HG02571 (cell line): ENCODE data around the gene MYO18B.

Experiments
- ATAC-seq: cut with Tn5 transposase; IDR thresholded peaks from one replicate; pipeline ENCODE4 v1.9.1; 2021; ENCODE audit warnings: mild to moderate bottlenecking, moderate library complexity; ENCODE audit not compliant: unreplicated experiment

The MYO18B gene

DNA sequence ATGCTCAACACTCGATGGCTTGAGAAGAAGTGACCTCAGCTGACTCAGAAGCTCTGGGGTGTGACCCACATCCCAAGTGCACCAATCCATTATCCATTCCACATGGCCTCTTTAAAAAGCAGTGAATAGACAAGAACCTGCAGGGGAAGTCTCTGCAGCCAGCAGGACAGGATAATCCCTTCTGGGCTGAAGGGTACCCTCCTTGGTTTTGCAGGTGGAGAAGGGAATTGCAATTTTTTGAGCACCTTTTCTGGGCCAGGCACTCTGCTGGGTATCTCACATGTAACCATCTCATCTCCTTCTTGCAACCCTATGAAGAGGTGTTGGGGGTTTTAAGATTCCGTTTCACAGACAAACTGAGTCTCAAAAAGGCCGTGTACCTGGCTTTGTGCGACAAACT lies 76.6 kb downstream of the MYO18B start:
- no peak for ATAC-seq

DNA sequence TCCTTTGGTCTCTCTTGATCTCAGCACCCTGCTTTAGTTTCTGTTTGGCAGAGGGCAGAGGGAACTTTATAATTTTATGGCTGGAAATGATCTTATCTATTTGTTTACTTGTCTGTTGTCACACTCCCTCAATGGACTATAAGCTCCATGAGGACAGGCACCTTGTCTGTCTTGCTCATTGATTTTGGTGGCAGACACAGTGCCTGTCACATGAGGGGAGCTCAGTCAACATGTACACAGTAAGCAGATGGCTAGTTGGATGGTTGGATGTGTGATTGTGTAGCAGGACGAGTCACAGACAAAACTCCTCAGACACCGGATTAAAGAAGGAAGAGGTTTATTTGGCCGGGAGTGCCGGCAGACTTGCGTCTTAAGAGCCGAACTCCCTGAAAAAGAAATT lies 80.4 kb downstream of the MYO18B start:
- ATAC-seq = no peak

DNA sequence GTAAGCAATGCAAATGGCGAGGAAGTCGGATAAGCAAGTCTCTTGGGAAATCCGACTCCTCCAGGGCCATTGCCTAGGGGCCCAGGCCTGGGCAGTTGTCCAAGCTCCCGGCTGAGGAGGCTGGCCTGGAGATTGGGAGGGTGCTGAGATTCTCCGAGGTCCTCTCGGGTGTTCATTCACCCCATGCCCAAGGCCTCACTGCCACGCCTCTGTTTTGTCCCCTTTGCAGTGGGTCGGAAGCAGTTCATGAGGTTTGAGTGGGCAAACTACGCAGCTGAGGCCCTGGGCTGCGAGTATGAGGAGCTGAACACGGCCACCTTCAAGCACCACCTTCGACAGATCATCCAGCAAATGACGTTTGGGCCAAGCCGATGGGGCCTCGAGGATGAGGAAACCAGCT lies 81.3 kb downstream of the MYO18B start:
- ATAC-seq = no peak

DNA sequence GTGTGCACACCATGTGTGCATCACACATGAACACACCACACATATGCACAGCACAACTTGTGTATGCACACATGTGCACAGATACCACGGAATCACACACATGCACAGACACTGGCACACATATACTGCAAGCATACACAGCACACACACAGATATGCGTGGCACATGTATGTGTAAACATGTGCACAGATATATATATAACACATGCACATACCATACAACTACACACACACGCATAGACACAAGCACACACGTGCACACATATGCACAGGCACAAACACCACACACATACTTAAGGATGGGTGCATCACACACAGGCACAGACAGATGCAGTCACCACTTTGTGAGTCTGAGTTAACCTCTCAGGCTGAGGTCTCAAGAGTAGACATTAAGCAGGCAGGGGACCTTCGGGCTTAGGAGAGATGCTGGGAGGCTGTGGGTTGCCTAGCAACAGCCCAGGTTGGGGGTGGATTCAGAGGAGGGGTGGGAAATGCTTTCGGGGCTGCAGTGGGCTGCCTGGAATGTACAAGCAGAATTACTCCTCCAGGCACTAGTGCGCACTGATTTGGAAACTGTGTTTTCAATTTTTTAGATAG lies 82.9 kb downstream of the MYO18B start:
- ATAC-seq = no peak

DNA sequence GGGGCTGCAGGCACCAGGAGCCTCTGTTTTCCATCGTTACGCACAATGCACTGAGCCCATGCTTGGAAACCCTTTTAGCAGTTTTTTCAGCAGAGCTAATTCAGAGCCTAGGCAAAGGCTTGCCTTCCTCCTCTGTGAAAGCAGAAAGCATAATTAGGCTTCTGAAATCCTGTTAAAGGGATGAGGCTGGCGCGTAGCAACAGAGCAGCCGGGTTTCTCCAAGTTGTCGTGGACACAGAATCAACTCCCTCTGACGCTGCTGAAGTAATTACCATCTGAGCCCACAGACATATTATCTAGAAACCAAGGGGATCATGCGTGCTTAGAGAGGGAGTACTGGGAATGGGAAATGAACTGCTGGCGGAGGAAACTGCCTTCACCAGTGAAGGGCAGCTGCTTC lies 85.4 kb downstream of the MYO18B start:
- ATAC-seq = no peak

DNA sequence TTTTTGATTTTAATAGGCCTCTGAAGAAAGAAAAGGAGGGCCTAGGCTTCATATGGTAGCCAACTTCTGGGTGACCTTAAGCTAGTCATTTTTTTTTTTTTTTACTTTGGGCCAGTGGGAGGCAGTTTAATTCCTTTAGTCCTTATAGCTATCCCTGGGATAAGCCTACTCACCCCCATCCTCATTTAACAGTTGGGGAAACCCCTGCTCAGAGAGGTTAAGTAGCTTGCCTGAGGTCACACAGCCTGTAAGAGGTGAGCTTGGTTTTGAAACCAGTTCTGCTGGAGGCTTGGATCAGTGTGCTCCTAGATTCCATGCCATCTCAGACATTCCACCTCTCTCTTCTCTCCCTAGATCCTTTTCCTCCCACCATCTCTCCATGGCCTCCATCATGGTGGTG lies 86.4 kb downstream of the MYO18B start:
- ATAC-seq = no peak

DNA sequence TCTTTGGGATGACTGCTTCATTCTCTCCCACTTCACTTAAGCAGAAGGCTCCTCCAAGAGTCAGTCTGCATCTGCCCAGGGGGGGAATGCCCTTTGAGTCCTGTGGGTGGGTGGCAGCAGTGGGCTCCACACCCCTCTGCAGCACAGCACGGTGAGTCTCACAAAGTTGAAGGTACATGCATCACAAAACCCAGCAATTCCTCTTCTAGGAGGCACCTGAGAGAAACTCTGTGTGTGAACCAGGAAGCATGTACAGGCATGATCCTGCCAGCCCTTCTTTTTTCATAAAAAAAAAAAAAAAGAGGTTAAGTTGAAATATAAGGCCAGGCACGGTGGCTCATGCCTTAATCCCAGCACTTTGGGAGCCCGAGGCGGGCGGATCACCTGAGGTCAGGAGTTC lies 87.2 kb downstream of the MYO18B start:
- ATAC-seq = no peak

DNA sequence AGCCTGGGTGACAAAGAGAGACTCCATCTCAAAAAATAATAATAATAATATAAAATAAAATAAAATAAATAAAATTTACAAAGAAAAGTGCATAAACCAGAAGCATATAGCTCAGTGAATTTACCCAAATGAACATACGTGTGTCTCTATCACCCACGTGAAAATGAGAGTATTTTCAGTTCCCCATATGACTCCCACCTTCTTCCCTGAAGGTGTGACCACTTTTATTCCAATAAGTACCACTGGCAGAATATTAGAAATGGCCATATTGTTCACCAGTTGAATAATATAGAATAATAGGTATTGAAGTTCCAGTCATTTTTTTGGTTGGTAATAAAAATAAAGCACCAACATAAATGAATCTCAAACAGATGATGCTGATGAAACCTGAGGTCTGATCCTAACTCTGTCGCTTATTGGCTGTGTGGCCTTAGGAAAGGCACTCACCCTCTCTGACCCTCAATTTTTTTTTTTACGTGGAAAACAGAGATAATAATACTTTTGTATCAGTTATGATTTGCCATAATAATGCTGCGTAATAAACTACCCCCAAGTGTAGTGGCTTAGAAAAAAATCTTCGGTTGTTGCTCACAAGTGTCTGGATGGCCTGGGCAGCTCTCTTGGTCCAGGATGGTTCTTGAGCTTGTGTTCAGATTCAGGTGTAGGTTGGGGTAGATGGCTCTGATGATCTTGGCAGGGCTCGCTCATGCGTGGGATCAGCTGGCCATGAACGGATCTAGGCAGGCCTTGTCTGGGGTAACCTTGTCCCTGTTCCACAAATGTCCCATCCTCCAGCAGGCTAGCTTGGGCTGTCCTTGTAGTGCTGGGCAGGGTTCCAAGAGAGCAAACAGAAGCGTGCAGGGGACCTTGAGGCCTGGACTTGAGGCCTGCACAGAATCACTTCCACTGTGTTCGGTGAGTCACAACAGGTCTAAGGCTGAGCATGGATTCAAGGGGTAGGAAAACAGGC lies 88.1 kb downstream of the MYO18B start:
- no peak for ATAC-seq

DNA sequence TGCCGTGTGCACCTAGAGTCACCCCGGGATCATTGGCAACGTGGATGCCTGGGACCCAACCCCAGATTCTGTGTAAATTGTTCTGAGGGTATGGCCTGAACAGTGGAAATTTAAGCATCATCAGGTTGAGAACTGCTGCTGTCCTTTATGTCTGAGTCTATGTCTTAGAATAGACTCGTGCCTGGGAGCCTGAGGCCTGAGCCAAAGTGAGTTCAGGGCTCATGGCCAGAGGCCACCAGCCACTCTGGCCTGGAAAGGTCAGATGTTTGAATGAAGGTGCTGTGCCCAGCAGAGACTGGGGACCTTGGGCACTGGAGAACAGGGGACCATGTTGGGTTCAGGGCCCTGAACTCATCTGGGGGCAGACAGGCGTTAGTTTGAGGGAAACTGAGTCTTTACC lies 91.1 kb downstream of the MYO18B start:
- ATAC-seq = no peak

DNA sequence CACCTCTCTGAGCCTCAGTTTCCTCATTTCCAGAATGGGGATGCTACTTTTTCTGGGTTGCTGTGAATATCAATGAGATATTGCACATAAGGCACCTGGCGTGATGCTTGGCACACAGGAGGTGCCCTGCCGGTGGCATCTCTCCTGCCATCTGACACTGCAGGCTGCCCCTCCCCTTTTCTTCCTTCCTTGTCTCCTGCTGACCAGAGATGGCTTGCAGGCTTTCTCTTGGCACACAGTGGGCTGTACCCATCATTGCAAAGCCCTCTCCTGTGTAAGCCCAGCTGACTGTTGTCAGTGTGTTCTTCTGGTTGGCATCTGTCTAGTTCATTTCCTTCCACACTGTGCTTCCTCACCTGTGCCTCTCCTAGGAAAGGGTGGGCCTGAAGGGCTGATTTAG lies 91.7 kb downstream of the MYO18B start:
- no peak for ATAC-seq

DNA sequence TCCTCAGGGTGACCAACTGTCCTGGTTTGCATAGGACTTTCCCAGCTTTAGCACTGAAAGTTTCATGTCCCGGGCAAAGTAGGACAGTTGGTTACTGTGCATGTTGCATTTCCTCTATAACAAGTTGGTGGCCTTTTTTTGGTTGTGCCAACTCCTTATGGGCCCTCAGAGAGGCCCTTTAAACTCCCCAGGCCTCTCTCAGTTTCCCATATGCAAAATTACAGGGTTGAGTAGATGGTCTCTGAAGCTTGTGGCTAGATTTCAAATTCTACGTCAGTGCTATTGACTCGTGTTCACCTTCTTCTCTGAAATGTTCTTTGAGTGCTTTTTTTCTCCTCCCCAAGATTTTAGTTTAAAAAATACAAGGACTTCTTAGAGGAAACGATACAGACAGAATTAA lies 92.5 kb downstream of the MYO18B start:
- no peak for ATAC-seq

DNA sequence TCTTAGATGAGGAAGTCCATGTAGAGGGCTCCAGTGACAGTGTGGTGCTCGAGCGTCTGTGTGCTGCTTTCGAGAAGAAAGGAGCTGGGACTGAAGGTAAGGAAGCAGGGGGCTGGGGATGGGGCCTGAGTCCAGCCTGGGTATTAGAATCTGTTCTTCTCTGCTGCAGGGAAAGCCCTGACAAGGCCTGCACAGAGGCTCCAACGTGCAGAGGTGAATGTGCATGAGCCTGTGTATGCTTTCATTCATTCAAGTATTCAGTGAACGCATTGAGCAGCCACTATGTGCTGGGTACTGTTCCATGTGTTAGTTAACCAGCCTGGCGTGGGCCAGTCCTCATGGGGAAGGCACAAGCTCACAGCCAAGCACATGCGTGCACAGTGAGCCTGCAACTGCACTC lies 93.4 kb downstream of the MYO18B start:
- ATAC-seq = no peak

DNA sequence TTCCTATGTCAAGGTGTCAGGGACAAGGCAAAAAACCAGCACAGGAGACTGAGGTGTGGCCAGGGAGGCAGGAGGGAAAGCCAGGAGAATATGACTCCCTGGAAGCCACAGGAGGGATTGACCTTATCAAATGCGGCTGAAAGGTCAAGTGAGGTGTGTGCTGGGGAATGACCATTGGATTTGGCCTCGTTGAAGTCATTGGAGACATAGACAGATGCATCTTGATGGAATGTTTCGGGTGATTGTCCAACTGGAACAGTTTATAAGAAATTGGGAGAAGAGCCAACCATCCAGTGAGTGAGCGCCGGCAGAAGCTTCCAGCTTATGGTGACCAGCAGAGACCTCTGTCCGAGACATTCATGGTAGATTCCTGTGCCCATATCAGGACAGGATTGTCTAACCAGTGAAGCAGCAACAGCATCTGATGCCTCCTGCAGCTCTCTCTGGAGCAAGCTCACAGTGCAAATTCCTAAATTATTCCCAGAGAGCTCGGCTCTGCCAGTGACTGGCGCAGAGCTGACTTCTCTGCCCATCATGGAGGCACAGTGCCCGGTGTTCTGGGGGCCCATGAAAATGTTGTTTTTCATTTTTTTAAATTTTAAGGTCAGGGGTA lies 95.4 kb downstream of the MYO18B start:
- ATAC-seq = no peak

DNA sequence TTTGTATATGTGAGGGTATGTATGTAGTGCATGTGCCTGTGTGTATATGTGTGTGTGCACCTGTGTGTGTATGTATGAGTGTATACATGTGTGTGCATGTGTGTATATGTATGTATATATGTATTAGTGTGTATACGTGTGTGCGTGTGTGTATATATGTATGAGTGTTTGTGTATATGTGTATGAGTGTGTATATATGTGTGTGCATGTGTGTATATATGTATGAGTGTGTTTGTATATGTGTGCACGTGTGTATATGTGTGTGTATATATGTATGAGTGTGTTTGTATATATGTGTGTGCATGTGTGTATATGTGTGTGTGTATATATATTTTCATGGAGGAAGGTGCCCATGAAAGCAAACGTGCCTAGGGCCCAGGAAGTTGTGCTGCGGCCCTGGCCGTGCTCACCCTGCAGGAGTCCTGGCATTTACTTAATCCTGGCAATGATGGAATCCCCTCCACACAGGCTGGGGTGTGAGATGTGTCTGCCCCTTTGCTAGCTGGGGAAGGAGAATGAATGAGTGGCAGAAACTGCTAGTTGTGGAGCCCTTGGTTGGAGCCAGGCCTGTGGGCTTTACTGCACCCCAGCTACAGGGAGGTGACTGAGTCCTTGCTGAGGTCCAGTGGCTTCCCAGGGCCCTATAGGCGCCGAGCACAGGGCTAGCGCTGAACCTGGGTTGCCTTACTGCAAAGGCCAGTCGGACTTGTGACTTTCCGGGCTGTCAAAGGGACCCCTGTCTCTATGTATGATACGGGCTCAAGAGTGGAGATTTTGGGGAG lies 97.2 kb downstream of the MYO18B start:
- ATAC-seq = no peak

DNA sequence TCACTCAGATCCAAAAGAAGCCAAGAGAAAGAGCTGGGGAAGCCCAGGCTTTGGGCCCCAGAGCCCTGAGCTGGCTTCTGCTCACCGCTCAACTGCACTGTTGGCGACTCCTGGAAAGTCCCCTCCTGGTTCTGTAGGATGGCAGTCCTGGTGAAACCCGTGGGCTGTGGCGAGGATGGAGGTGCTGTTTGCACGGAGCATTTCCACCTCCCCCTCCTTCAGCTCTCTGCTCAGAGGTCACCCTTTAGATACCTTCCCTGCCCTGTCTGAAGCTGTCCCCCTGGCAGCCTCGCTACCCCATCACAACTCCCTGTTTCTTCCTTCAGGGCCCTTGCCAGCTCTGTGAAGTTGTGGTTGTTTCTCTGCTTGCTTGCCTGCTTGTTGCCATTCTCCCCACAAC lies 97.8 kb downstream of the MYO18B start:
- no peak for ATAC-seq

DNA sequence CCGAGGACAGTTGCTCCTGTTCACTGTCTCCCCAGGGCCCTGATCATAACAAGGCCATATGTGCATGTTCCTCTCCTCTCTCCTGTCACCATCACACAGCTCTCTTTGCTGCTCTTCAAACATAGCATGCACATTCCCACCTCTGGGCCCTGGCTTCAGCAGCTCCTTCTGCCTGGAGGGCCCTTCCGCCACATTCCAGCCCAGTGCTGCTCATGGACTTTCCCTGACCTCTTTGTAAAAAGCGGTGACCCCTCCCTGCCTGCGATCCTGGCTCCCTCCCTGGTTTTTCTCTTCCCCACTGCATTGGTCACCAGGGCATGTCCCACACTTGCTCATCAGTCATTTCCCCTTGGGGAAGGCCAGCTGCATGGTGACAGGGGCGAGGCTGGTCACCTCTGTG lies 98.2 kb downstream of the MYO18B start:
- no peak for ATAC-seq

DNA sequence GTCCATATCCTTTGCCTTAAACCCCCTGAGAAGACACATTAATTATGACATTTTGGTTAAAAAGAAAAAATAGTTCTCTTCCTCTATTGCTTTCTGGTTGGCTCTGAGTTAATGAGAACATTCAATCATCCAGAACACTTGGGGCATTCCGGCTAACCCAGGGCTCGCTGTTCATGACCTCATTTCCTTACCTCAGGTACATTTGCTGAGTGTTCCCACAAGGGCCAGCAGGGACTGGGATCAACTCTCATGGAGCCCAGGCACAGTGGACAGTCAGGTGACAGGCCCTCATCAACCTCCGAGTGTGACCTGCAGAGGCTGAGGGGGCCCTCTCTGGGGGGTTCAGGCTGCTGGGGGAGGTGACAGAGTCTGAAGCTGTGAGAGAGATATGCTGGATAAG lies 98.9 kb downstream of the MYO18B start:
- no peak for ATAC-seq

DNA sequence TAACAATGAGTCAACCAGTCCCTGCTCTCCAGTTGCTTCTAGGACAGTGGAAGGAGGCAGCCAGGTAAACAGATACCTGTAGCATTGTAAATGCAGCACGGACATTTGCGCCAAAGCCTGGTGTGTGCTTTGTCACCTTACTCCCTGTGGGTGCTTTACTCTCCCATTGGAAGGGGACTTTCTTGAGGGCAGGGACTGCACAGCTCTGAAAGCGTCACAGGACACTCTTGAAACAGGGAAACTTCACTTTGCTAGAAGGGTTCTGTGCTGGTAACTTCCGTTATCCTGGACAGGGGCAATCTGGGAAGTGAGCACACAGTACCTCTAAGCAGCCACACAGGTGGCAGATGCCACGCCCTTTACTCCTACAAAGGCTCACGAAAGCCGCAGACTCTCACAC lies 99.8 kb downstream of the MYO18B start:
- no peak for ATAC-seq

DNA sequence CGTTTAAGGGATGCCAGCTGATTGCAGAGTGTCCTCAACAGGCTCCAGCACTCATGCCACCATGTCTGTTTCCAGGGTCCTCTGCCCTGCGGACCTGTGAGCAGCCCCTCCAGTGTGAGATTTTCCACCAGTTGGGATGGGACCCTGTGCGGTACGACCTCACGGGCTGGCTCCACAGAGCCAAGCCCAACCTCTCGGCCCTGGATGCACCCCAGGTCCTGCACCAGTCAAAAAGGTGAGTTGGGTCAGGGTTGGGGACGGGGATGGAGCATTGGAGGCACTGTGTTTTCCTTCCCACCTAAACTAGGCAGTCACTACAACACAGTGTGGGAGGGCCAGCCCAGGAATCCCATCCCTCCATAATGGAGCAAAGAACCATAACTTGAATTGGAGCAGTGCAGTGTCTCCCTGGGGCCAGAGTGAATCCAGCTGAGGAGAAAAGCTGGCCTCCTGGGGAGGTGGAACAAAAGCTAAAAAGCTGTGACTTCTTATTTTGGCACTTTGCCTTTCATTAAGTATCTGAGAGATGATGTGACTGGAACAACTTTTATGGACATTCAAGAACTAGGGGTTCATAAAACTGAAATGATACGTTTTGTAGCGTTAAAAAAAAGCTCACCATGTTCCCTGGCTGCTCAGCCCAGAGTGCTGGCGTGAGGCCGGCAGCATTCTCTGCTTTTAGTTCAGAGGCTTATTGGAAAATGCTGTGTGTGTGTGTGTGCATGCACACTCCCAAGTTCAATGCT lies 101.8 kb downstream of the MYO18B start:
- ATAC-seq = no peak

DNA sequence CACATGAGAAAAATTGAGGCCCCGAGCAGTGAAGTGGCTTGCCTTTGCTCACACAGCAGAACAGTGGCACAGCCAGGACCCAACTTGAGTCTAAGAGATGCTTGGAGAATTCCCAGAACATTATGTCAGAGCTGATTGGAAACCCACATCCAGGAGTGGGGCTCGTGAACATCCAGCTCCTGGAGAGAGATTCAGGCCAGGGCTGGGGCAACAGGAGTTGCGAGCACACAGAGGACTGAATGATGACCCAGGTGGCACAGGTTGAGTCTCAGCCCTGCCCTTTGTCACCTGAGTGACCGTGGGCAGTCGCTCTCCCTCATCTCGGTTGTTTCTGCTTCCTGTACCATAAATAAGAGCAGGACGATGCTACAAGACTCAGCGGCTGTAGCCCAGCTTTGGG lies 102.6 kb downstream of the MYO18B start:
- ATAC-seq = no peak
